ENCODE results near the gene DAB1.
A peak's percentile ranks its signal among the peaks of the same experiment; 100 is the strongest.

Gene DAB1

DNA sequence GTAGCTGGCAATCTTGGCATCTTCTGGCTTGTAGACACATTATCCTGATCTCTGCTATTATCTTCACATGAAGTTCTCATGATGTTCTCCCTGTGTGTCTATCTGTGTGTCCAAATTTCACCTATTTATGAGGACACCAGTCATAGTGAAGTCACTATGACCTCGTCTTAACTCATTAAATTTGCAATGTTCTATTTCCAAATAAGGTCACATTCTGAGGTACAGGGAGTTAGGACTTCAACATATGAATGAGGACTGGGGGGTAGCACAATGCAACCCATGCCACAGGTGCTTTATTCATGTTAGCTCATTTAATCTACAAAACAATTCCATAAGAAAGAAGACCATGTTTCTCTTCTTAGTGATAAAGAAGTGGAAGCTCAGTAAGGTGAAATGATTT is 251.8 kb downstream of the DAB1 start:
- H3K4me3 ChIP-seq (ENCODE audit: control insufficient read depth, low read depth, low read length) = no peak overlapping the region
- no peak for DNase-seq (ENCODE audit: low read depth)
- TF ChIP-seq, protein P1, sequence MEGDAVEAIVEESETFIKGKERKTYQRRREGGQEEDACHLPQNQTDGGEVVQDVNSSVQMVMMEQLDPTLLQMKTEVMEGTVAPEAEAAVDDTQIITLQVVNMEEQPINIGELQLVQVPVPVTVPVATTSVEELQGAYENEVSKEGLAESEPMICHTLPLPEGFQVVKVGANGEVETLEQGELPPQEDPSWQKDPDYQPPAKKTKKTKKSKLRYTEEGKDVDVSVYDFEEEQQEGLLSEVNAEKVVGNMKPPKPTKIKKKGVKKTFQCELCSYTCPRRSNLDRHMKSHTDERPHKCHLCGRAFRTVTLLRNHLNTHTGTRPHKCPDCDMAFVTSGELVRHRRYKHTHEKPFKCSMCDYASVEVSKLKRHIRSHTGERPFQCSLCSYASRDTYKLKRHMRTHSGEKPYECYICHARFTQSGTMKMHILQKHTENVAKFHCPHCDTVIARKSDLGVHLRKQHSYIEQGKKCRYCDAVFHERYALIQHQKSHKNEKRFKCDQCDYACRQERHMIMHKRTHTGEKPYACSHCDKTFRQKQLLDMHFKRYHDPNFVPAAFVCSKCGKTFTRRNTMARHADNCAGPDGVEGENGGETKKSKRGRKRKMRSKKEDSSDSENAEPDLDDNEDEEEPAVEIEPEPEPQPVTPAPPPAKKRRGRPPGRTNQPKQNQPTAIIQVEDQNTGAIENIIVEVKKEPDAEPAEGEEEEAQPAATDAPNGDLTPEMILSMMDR (conservative IDR thresholded peaks at IDR 0.05; ENCODE audit: control insufficient read depth, insufficient read depth, low read depth, low read length) = no peak

DNA sequence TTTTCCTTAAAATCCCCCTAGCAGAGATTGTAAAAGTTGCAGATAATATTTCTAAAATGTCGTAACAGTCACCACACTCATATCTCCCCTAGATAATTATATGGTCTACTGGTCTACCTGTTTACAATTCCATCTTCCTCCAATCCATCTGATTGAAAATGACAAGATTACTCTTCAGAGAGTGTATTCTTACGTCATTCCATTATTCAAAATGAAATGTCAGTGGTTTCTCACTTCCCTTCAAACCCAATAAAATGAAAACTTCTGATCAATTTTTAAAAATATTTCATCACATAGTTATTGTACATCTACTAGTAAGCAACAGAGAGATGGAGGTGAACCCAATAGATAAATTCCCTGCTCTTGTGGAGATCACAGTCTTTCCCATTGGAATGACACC is 255.9 kb downstream of the DAB1 start:
- no peak for DNase-seq (ENCODE audit: low read depth)
- TF ChIP-seq, protein P1 (conservative IDR thresholded peaks at IDR 0.05; ENCODE audit: control insufficient read depth, insufficient read depth, low read depth, low read length) = no peak
- no peak overlapping the region for H3K4me3 ChIP-seq (ENCODE audit: control insufficient read depth, low read depth, low read length)

DNA sequence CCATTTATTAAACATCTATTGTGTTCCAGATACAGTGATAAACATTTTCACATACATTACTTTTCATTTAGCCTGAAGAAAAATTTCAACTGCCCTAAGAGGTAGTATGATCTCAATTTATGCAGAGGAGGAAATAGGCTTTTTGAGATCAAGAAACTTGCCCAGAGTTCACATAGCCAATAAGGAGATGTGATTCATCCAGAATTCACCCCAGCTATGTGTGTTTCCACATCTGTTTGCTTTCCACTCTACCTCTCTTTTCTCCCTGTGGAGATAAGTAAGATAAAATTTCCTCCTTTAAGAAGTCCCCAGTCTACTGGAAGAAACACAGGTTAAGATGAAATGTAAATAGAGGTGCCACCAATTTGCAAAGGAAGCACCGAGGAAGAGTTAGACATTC is 258.3 kb downstream of the DAB1 start:
- DNase-seq (ENCODE audit: low read depth) = peak; percentile 50
- TF ChIP-seq, protein P1 (conservative IDR thresholded peaks at IDR 0.05; ENCODE audit: control insufficient read depth, insufficient read depth, low read depth, low read length) = no peak
- no peak overlapping the region for H3K4me3 ChIP-seq (ENCODE audit: control insufficient read depth, low read depth, low read length)

DNA sequence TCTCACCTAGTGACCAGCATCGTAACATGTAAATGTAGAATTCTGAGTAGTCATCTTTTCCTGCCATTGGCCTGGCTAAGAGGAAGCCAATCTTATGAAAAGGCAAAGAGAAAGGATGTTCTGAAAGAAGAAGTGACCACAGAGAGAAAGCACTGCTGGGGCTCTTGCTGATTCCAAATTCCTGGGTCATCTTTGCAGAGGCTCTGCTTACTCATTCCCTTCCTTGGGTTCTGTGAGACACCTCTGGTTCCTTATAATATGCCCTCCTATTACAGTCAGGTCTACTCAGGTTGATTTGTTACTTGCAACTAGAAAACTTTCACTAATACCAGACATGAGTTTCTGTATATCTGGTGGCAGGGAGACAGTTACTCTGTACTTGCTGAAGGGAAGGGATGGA is 259.3 kb downstream of the DAB1 start:
- TF ChIP-seq, protein P1 (conservative IDR thresholded peaks at IDR 0.05; ENCODE audit: control insufficient read depth, insufficient read depth, low read depth, low read length) = no peak
- H3K4me3 ChIP-seq (ENCODE audit: control insufficient read depth, low read depth, low read length) = no peak overlapping the region
- no peak for DNase-seq (ENCODE audit: low read depth)

DNA sequence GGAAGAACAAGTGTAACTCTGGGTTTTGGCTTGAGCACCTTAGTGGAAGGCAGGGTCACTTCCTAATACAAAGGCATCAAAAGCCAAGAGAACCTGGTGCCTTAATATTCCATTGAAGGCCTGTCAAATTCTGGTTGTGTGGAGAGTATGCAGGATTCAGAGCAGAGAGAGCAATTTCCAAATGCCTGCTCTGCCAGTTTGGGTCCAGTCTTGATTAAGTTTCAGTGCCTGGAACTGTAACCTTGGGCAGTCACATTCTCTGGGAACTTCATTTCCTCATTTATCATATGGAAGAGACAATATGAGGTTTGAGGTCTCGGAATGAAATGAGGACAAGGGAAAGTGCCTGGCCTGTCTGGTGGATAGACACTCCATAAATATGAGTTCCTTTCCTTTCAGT is 260.1 kb downstream of the DAB1 start:
- no peak for DNase-seq (ENCODE audit: low read depth)
- TF ChIP-seq, protein P1 (conservative IDR thresholded peaks at IDR 0.05; ENCODE audit: control insufficient read depth, insufficient read depth, low read depth, low read length) = no peak
- H3K4me3 ChIP-seq (ENCODE audit: control insufficient read depth, low read depth, low read length) = no peak overlapping the region

DNA sequence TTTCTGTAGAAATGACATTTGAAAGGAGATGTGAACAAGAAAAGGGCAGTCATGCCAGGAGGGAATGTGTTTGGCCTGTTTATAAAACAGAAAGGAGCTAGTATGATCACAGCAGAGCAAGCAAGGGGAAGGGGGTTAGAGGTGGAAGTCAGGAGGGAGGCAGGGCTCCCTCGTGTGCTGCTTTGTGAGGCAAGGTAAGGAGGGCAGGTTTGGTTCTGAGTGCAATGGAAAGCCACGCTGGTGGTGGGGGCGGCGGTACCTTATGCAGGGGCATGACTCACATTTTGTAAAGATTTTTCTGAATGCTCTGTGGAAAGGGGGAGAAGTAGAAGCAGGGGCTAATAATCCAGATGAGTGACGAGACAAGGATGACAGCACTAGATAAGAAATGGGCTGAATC is 260.5 kb downstream of the DAB1 start:
- no peak overlapping the region for H3K4me3 ChIP-seq (ENCODE audit: control insufficient read depth, low read depth, low read length)
- DNase-seq (ENCODE audit: low read depth) = no peak
- TF ChIP-seq, protein P1 (conservative IDR thresholded peaks at IDR 0.05; ENCODE audit: control insufficient read depth, insufficient read depth, low read depth, low read length) = no peak

DNA sequence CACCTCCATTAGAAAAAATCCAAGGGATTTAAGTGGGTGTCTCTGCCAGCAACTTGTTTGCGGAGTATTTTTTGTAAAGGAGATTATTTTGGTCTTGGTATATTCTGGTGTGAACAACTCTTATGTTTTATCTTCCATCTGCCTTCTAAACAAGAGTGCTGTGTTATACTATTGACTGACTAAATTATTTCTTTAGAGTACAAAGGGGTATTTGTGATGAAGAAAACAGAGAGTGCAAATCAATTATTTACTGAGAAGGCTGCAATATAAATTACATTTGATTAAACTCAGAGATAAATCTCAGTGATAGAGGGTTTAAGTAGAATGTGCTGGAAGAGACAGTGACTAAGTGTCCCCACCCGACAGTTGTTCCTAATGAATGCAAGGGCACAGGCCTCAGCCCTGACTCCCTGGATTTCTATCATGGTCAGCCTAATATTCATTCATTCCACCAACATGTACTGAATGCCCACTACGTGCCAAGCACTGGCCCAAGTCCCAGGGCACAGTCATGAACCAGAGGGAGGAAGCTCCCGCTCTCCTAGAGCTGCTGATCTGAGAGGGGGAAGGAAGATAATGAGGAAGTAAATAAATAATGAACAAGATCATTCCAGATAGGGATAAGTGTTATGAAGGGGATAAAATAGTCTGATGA is 261.1 kb downstream of the DAB1 start:
- H3K4me3 ChIP-seq (ENCODE audit: control insufficient read depth, low read depth, low read length) = no peak overlapping the region
- DNase-seq (ENCODE audit: low read depth) = no peak
- TF ChIP-seq, protein P1 (conservative IDR thresholded peaks at IDR 0.05; ENCODE audit: control insufficient read depth, insufficient read depth, low read depth, low read length) = no peak
